ENCODE results near the gene EFNA1. TPM values are rescaled to one million over a fixed set of nuclear protein-coding genes. Genes with fewer than 3 reads are reported as not detected.

The EFNA1 gene
- polyA plus RNA-seq, 1 of the 3 experiments (the other 2 are of a cell fraction): 14.4 TPM

DNA sequence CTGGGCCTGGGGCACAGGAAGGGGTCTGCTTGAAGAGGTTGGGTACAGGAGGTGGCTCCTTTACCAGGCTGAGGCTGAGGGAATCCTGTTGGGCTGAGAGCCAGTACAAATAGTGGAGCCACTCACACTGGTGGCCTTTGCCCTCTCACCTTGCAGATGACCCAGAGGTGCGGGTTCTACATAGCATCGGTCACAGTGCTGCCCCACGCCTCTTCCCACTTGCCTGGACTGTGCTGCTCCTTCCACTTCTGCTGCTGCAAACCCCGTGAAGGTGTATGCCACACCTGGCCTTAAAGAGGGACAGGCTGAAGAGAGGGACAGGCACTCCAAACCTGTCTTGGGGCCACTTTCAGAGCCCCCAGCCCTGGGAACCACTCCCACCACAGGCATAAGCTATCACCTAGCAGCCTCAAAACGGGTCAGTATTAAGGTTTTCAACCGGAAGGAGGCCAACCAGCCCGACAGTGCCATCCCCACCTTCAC is 6.2 kb downstream of the EFNA1 start (continued):
- TF ChIP-seq, protein P1, sequence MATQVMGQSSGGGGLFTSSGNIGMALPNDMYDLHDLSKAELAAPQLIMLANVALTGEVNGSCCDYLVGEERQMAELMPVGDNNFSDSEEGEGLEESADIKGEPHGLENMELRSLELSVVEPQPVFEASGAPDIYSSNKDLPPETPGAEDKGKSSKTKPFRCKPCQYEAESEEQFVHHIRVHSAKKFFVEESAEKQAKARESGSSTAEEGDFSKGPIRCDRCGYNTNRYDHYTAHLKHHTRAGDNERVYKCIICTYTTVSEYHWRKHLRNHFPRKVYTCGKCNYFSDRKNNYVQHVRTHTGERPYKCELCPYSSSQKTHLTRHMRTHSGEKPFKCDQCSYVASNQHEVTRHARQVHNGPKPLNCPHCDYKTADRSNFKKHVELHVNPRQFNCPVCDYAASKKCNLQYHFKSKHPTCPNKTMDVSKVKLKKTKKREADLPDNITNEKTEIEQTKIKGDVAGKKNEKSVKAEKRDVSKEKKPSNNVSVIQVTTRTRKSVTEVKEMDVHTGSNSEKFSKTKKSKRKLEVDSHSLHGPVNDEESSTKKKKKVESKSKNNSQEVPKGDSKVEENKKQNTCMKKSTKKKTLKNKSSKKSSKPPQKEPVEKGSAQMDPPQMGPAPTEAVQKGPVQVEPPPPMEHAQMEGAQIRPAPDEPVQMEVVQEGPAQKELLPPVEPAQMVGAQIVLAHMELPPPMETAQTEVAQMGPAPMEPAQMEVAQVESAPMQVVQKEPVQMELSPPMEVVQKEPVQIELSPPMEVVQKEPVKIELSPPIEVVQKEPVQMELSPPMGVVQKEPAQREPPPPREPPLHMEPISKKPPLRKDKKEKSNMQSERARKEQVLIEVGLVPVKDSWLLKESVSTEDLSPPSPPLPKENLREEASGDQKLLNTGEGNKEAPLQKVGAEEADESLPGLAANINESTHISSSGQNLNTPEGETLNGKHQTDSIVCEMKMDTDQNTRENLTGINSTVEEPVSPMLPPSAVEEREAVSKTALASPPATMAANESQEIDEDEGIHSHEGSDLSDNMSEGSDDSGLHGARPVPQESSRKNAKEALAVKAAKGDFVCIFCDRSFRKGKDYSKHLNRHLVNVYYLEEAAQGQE (IDR thresholded peaks at IDR 0.05; ENCODE audit: low read depth, low read length): no peak

DNA sequence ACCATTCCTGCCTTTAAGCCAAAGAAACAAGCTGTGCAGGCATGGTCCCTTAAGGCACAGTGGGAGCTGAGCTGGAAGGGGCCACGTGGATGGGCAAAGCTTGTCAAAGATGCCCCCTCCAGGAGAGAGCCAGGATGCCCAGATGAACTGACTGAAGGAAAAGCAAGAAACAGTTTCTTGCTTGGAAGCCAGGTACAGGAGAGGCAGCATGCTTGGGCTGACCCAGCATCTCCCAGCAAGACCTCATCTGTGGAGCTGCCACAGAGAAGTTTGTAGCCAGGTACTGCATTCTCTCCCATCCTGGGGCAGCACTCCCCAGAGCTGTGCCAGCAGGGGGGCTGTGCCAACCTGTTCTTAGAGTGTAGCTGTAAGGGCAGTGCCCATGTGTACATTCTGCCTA is 6.6 kb downstream of the EFNA1 start:
- no peak overlapping the region for H2AFZ ChIP-seq (ENCODE audit: low read depth)
- ChIA-PET POLR2A (interaction anchor here (1.0 to 1.6 kb wide), 2 partner anchors 33 to 43 kb away, joined by 4 to 5 read pairs; no protein-coding TSS in a partner anchor), CTCF (interaction anchor here (1.0 to 5.6 kb wide), 8 partner anchors 12 to 285 kb away, joined by 3 to 43 read pairs (median 5); partner anchors contain the start of genes MTX1 and THBS3)
- H3K27ac ChIP-seq (ENCODE audit: low read depth in 2 of 2, low read length in 1 of 2): peak overlapping the region; percentile 96 to 98
- H3K4me2 ChIP-seq: peak overlapping the region; percentile 91
- no peak for DNase-seq
- H3K9ac ChIP-seq: 0 out of 2 replicates have a peak overlapping the region, but pooled peaks have one; percentile 89
- H3K4me1 ChIP-seq (ENCODE audit: control insufficient read depth in 1 of 2, insufficient read depth in 2 of 2, low read depth in 1 of 2, low read length in 1 of 2): peaks cover 15 to 50% of the 10 kb centered on the region in 2 experiments; a peak in 3 of 4 replicates
- H3K9me3 ChIP-seq: no peaks in the 10 kb centered on the region
- H3K27me3 ChIP-seq (ENCODE audit: insufficient read depth): no peaks in the 10 kb centered on the region
- H3K36me3 ChIP-seq (replicated peaks in 1 of 2; ENCODE audit: control insufficient read depth in 1 of 2, insufficient read depth in 2 of 2, low read length in 1 of 2): peaks cover 17 to 34% of the 10 kb centered on the region in 2 experiments
- H4K20me1 ChIP-seq (ENCODE audit: insufficient read depth): no peaks in the 10 kb centered on the region
- H3K9me2 ChIP-seq: no peaks in the 10 kb centered on the region
- TF ChIP-seq RXRA (IDR thresholded peaks at IDR 0.05; ENCODE audit: borderline replicate concordance, low read depth) (no peak), RFX5 (IDR thresholded peaks at IDR 0.05; ENCODE audit: low read length) (no peak), GATA2 (CRISPR knock-in tag; IDR thresholded peaks at IDR 0.05) (no peak), SMC3 (IDR thresholded peaks at IDR 0.05; ENCODE audit: low read depth, low read length) (no peak), FOXJ3 (CRISPR knock-in tag; IDR thresholded peaks at IDR 0.05) (no peak), MEF2A (IDR thresholded peaks at IDR 0.05; ENCODE audit: borderline replicate concordance, low read depth) (no peak), RCOR1 (IDR thresholded peaks at IDR 0.05; ENCODE audit: low read length) (no peak), TAF1 (IDR thresholded peaks at IDR 0.05; ENCODE audit: borderline replicate concordance, low read depth, low read length) (no peak)
- TF ChIP-seq, protein P2, sequence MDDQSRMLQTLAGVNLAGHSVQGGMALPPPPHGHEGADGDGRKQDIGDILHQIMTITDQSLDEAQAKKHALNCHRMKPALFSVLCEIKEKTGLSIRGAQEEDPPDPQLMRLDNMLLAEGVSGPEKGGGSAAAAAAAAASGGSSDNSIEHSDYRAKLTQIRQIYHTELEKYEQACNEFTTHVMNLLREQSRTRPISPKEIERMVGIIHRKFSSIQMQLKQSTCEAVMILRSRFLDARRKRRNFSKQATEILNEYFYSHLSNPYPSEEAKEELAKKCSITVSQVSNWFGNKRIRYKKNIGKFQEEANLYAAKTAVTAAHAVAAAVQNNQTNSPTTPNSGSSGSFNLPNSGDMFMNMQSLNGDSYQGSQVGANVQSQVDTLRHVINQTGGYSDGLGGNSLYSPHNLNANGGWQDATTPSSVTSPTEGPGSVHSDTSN (IDR thresholded peaks at IDR 0.05): no peak
- TF ChIP-seq, protein P3, sequence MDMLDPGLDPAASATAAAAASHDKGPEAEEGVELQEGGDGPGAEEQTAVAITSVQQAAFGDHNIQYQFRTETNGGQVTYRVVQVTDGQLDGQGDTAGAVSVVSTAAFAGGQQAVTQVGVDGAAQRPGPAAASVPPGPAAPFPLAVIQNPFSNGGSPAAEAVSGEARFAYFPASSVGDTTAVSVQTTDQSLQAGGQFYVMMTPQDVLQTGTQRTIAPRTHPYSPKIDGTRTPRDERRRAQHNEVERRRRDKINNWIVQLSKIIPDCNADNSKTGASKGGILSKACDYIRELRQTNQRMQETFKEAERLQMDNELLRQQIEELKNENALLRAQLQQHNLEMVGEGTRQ (IDR thresholded peaks at IDR 0.05; ENCODE audit: borderline replicate concordance, low read depth, low read length): no peak
- TF ChIP-seq, protein P4, sequence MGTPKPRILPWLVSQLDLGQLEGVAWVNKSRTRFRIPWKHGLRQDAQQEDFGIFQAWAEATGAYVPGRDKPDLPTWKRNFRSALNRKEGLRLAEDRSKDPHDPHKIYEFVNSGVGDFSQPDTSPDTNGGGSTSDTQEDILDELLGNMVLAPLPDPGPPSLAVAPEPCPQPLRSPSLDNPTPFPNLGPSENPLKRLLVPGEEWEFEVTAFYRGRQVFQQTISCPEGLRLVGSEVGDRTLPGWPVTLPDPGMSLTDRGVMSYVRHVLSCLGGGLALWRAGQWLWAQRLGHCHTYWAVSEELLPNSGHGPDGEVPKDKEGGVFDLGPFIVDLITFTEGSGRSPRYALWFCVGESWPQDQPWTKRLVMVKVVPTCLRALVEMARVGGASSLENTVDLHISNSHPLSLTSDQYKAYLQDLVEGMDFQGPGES (IDR thresholded peaks at IDR 0.05; ENCODE audit: low read depth, low read length): no peak
- TF ChIP-seq, protein P1 (IDR thresholded peaks at IDR 0.05; ENCODE audit: low read depth, low read length): no peak
- 88% methylated on average over 1 of the region's 1 CpG for WGBS (ENCODE audit: low lambda C conversion rate)
- H3K79me2 ChIP-seq (ENCODE audit: insufficient read depth): peaks cover 32% of the 10 kb centered on the region
- H3K4me3 ChIP-seq (ENCODE audit: low read depth in 2 of 2, low read length in 1 of 2): peak overlapping the region in 1 of 2 experiments; percentile 73; a peak in 2 of 4 replicates
- H3F3A ChIP-seq (replicated peaks; ENCODE audit: insufficient read depth): peaks cover 29% of the 10 kb centered on the region

All from SK-N-SH (cell line).